H1 (cell line): ENCODE data around the gene CDH2. TPM values are rescaled to one million over a fixed set of nuclear protein-coding genes. Genes with fewer than 3 reads are reported as not detected.

Experiments used
- ASH2L ChIP-seq: fragments of 200-600, 300-600 bp; sonication (generic); IDR thresholded peaks from one replicate; pipeline ENCODE4 v1.7.1; 2017; ENCODE audit warnings: low read length
- BACH1 ChIP-seq: IDR thresholded peaks from 2 replicates; pipeline ENCODE4 v1.6.1; 2012; ENCODE audit warnings: low read length, improper control_type of control experiment
- BRCA1 ChIP-seq: IDR thresholded peaks from 2 replicates; pipeline ENCODE4 v1.6.1; 2012; ENCODE audit warnings: low read depth, low read length, improper control_type of control experiment
- CEBPB ChIP-seq: IDR thresholded peaks from 2 replicates; pipeline ENCODE4 v1.6.1; 2012; ENCODE audit warnings: low read depth, low read length
- CHD2 ChIP-seq: IDR thresholded peaks from 2 replicates; pipeline ENCODE4 v1.6.1; 2012; ENCODE audit warnings: low read length, improper control_type of control experiment
- EGR1 ChIP-seq: IDR thresholded peaks from 2 replicates; pipeline ENCODE4 v1.6.1; 2011; ENCODE audit warnings: low read depth, low read length, borderline replicate concordance
- EP300 ChIP-seq, 2 experiments: IDR thresholded peaks; 1 replicate in 1 of 2; 2 replicates in 1 of 2; pipeline ENCODE4 v1.6.1; 2011 to 2012; ENCODE audit warnings: low read depth in 2 of 2, low read length in 2 of 2, mild to moderate bottlenecking in 2 of 2, borderline replicate concordance in 1 of 2, inconsistent platforms in 1 of 2, moderate library complexity in 1 of 2
- GTF2F1 ChIP-seq: IDR thresholded peaks from 2 replicates; pipeline ENCODE4 v1.6.1; 2012; ENCODE audit warnings: low read depth, low read length, improper control_type of control experiment, borderline replicate concordance
- HDAC6 ChIP-seq: IDR thresholded peaks from one replicate; pipeline ENCODE4 v1.7.1; 2012; ENCODE audit warnings: low read depth, mild to moderate bottlenecking, inconsistent platforms, low read length, moderate library complexity
- JUND ChIP-seq: IDR thresholded peaks from 2 replicates; pipeline ENCODE4 v1.6.1; 2011; ENCODE audit warnings: mild to moderate bottlenecking, improper control_type of control experiment, low read length
- KDM1A ChIP-seq: fragments of 200-600, 300-600 bp; sonication (generic); IDR thresholded peaks from 2 replicates; pipeline ENCODE4 v1.7.1; 2016; ENCODE audit warnings: mild to moderate bottlenecking, low read length, borderline replicate concordance
- PHF8 ChIP-seq: fragments of 200-600 bp; sonication (generic); conservative IDR thresholded peaks from 2 replicates; pipeline ENCODE4 v1.7.1; 2012; ENCODE audit warnings: low read depth, mild to moderate bottlenecking, inconsistent platforms, low read length, moderate library complexity
- POLR2AphosphoS5 ChIP-seq: IDR thresholded peaks from 2 replicates; pipeline ENCODE4 v1.6.1; 2011; ENCODE audit warnings: low read depth, low read length
- RAD21 ChIP-seq, 2 experiments: IDR thresholded peaks in 1 of 2; conservative IDR thresholded peaks in 1 of 2; 2 replicates each; pipeline ENCODE4 v1.6.1; 2011; ENCODE audit warnings: low read depth in 2 of 2, low read length in 2 of 2, improper control_type of control experiment in 1 of 2, inconsistent platforms in 1 of 2, mild to moderate bottlenecking in 1 of 2, moderate library complexity in 1 of 2
- RFX5 ChIP-seq: IDR thresholded peaks from 2 replicates; pipeline ENCODE4 v1.6.1; 2011; ENCODE audit warnings: low read depth, low read length, improper control_type of control experiment, borderline replicate concordance
- RNF2 ChIP-seq: fragments of 200-900, 300-1000 bp; sonication (generic); IDR thresholded peaks from 2 replicates; pipeline ENCODE4 v1.7.1; 2016; ENCODE audit warnings: borderline replicate concordance, low read depth, mild to moderate bottlenecking, antibody characterized with exemption, low read length; ENCODE audit not compliant: poor library complexity, severe bottlenecking; ENCODE audit errors: missing control alignments
- RXRA ChIP-seq: IDR thresholded peaks from 2 replicates; pipeline ENCODE4 v1.6.1; 2011; ENCODE audit warnings: low read depth, mild to moderate bottlenecking, low read length, moderate library complexity; ENCODE audit not compliant: insufficient read depth
- SP2 ChIP-seq: IDR thresholded peaks from 2 replicates; pipeline ENCODE4 v1.6.1; 2012; ENCODE audit warnings: mild to moderate bottlenecking, low read length, inconsistent platforms
- SP4 ChIP-seq: IDR thresholded peaks from 2 replicates; pipeline ENCODE4 v1.6.1; 2012; ENCODE audit warnings: low read length, inconsistent platforms
- TCF12 ChIP-seq: IDR thresholded peaks from 2 replicates; pipeline ENCODE4 v1.6.1; 2011; ENCODE audit warnings: low read depth, mild to moderate bottlenecking, low read length
- YY1 ChIP-seq: IDR thresholded peaks from 2 replicates; pipeline ENCODE4 v1.6.1; 2011; ENCODE audit warnings: low read depth, mild to moderate bottlenecking, low read length
- polyA plus RNA-seq, 7 experiments: library from polyadenylated mRNA; depleted of rRNA in 3 of 7; stranded (reverse) in 5 of 7; unstranded in 2 of 7; fragments of >200 nt in 5 of 7; fragments of 200-250 nt in 2 of 7; gene quantifications; 1 replicate in 5 of 7; 2 replicates in 1 of 7; 4 replicates in 1 of 7; pipeline versions ENCODE4 v1.2.1 to v1.2.3, GENCODE V29; 2011 to 2013; ENCODE audit warnings: missing spikeins in 2 of 7, mixed read lengths in 2 of 7
- total RNA-seq: library from RNA; stranded (reverse); fragmentation: NEBNext Ultra II Directional; extraction: Animal tissue kit (Norgen Biotek cat#: 25700); gene quantifications from 2 replicates; pipeline ENCODE4 v1.2.1, GENCODE V29; 2021
- TF ChIP-seq, protein P1 (sequence below): IDR thresholded peaks from 2 replicates; pipeline ENCODE4 v1.6.1; 2012; ENCODE audit warnings: inconsistent platforms
- TF ChIP-seq, protein P2 (sequence below): IDR thresholded peaks from 2 replicates; pipeline ENCODE4 v1.6.1; 2012; ENCODE audit warnings: inconsistent platforms
- TF ChIP-seq, protein P3 (sequence below): IDR thresholded peaks from 2 replicates; pipeline ENCODE4 v1.6.1; 2011; ENCODE audit warnings: low read length, improper control_type of control experiment

CDH2 gene
- total and polyA plus RNA-seq, 2 of the 8 experiments (the other 6 are each of a cell fraction or from before 2014, with no cell fraction given), result 15.0 to 56.5 TPM

DNA sequence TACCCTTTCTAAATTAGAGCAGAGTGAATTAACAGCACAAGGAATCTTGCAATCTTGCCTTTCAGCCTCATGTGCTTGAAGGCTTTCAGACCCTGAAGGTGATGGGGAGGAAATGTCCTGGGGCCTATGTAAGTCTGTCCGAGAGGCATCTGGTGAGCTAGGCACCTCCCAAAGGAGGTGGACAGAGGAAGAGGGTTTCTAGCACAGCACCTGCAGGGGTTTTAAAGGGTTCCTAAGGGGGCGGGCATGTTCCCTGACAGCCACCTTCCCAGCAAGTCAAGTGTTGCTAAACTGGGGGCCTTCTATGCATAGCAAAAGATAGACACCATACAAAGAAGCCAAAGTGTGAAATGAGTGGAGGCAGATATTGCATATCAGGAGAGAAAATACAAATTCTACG lies 88.5 kb downstream of the CDH2 start (continued):
- TF ChIP-seq EP300 (IDR thresholded peaks at IDR 0.05; ENCODE audit: borderline replicate concordance in 1 of 2, low read depth in 2 of 2, low read length in 2 of 2) (peak in 1 of 2 experiments; percentile 67; a peak in 1 of 3 replicates), RXRA (0 out of 2 replicates have a peak, but pooled peaks have one; percentile 13), TCF12 (peak; percentile 100), RNF2 (no peak), PHF8 (no peak), HDAC6 (no peak), SP2 (no peak), JUND (no peak), CEBPB (no peak), RFX5 (no peak), GTF2F1 (no peak), EGR1 (peak; percentile 41; the same call in 1 of the 2 replicates), KDM1A (no peak), BACH1 (no peak), YY1 (no peak), CHD2 (no peak), ASH2L (no peak), POLR2AphosphoS5 (peak; percentile 96), RAD21 (IDR thresholded peaks at IDR 0.05 in 1 of 2, conservative IDR thresholded peaks at IDR 0.05 in 1 of 2; ENCODE audit: low read depth in 2 of 2, low read length in 2 of 2) (0 out of 4 replicates have a peak, but pooled peaks of 1 of the 2 experiments have one; percentile 5), BRCA1 (no peak), SP4 (no peak)
- TF ChIP-seq, protein P1, sequence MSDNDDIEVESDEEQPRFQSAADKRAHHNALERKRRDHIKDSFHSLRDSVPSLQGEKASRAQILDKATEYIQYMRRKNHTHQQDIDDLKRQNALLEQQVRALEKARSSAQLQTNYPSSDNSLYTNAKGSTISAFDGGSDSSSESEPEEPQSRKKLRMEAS, result no peak
- TF ChIP-seq, protein P2, sequence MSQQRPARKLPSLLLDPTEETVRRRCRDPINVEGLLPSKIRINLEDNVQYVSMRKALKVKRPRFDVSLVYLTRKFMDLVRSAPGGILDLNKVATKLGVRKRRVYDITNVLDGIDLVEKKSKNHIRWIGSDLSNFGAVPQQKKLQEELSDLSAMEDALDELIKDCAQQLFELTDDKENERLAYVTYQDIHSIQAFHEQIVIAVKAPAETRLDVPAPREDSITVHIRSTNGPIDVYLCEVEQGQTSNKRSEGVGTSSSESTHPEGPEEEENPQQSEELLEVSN, result no peak
- TF ChIP-seq, protein P3, sequence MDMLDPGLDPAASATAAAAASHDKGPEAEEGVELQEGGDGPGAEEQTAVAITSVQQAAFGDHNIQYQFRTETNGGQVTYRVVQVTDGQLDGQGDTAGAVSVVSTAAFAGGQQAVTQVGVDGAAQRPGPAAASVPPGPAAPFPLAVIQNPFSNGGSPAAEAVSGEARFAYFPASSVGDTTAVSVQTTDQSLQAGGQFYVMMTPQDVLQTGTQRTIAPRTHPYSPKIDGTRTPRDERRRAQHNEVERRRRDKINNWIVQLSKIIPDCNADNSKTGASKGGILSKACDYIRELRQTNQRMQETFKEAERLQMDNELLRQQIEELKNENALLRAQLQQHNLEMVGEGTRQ, result no peak
